Fibroblast of skin of scalp (primary cell): Measurements from ENCODE around the gene CCDC30. TPM values are rescaled to one million over a fixed set of nuclear protein-coding genes. Genes with fewer than 3 reads are reported as not detected.
A peak's percentile ranks its signal among the peaks of the same experiment; 100 is the strongest.

Experiments used
- DNase-seq: peaks from one replicate; pipeline ENCODE4 v3.0.0-alpha.2; 2013
- polyA plus RNA-seq, 2 experiments: library from polyadenylated mRNA; unstranded; fragments of 120-200 nt; gene quantifications; one replicate each; pipeline ENCODE4 v1.2.1, GENCODE V29; 2013; ENCODE audit not compliant: insufficient read length in 2 of 2

Gene CCDC30
- polyA plus RNA-seq (2013, experiment 1 of 2; ENCODE audit: insufficient read length): 0.81 TPM
- polyA plus RNA-seq (2013, experiment 2 of 2; ENCODE audit: insufficient read length): 0.86 TPM

DNA sequence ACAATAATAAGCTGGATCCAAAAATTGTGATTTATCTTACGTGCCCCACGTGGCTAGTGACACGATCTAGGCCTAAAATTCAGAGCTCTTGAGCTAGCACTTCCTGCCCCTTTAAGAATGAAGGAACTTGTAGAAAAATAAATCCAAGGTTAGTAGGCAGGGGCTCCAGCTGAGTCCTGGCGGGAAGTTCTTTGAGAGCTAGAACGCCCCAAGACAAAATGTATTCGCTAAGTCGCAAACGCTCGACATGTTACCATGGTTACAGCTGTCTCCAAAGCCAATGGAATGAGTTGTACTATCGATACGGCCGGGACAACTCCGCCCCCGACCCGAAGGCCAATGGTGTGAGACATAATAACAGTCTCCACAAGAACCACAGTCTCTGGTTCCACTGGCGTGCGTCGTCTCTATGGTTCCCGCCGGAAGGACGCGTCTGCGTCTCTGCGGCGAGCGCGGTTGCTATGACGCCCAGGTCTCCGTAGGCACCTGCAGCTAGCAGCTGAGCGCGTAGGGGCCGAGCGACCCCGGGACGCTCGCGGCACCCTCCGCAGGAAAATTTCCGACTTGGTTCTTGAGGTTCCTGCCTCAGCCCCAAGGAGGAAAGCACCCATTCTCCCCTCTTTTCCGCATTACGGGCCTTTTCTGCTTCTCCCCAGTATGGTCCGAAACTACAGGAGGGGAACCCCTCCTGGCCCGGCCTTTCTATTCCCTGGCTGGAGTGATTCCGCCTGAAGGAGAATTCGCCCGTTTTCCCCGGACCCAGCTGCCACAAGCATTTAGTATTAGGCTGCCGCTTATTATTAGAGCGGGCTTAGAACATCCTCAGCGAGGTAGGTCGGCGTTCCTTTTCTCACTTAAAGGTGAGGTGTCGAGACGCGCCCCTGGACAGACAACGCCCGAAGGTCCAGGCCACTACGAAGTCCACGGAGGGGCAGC, at the start of gene CCDC30:
Gene CCDC30 (plus strand): TSS at position 459 of the 936 bp plus-strand sequence. CDS start 17,266 bp downstream, outside the sequence.
- DNase-seq: peak; percentile 98

- DNase-seq: no peak
Observed at GRCh38 chr1:42414551-42415496, 48.3 kb upstream of the CCDC30 start.

GRCh38 chr1:42417166-42417565, 45.9 kb upstream of the CCDC30 start:
- no peak for DNase-seq

GRCh38 chr1:42418516-42418915, 44.6 kb upstream of the CCDC30 start:
- no peak for DNase-seq

- no peak for DNase-seq
Observed at GRCh38 chr1:42419126-42419821, 43.8 kb upstream of the CCDC30 start.

- no peak for DNase-seq
Observed at GRCh38 chr1:42420121-42420520, 43.0 kb upstream of the CCDC30 start.

DNA sequence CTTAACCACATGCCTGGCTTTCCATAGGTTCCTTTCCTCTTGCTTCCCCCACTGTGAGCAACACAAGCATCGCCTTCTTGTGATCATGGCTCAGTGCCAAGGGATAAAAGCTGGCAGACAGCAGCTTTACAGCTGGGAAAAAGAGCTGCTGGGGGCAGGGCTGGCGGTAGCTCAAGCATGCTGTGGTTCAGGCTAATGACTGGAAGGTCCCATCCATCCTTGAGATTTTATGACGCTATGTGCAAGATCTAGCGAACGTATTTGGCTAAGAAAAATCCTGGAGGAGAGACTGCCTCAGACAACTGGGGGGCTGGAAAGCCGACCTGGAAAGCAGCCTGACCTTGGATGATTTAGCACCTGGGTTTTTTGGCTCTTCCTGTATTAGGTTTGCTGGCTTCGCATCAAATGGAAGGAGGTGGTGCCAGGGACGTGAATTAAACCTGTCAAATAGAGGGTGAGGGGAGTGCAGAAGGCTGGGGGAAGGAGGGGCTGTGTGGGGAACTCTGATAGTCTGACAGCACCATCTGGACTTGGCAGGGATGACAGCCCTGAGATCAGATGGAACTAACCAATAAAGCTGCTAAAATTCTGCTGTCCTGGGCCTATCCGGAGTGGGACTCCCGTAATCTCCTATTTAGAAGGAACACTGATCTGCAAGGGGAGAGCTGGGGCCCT, 42.0 kb upstream of the CCDC30 start:
- peak; percentile 92 for DNase-seq

- peak; percentile 56 for DNase-seq
Observed at GRCh38 chr1:42422737-42423136, 40.3 kb upstream of the CCDC30 start.

- DNase-seq: no peak
Observed at GRCh38 chr1:42423681-42424080, 39.4 kb upstream of the CCDC30 start.

GRCh38 chr1:42424201-42424600, 38.9 kb upstream of the CCDC30 start:
- peak; percentile 16 for DNase-seq

DNA sequence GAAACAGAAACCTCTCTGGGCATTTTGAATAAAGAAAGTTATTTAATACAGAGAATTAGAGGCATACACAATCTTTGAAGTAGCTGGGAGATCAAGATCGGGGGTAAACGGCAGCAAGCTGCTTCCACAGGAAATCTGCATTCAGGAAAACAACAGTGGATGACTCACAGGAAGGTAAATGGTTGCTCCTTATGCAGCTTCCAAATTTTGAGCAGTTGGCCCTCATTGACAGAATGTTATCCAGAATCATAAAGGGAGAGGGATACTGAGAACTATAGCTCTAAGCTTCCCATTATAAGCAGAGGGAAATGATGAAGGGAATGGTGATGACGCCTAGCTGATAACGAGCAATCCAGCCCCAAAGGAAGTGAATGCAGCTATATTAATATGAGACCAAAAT, 35.8 kb upstream of the CCDC30 start:
- DNase-seq: no peak

DNA sequence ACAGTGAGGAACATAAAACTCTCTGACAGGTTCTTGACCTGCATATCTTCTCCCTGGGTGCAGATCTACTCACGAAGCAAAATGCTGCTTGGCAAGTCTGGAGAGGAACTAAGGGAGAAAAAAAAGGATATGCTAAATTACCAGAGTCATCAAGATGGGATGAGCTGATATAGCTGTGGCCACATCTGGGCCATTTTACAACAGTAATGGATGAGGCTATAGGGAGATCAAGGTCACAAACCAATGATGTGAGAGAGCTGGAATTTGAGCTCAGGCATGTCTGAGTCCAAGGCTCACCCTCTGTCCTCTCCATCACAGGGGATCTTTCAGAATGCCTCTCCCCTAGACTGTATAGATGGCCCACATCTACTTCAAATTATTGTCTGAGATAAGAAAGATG, 33.5 kb upstream of the CCDC30 start:
- no peak for DNase-seq

GRCh38 chr1:42430286-42431135, 32.6 kb upstream of the CCDC30 start:
- DNase-seq: no peak

GRCh38 chr1:42431514-42431913, 31.6 kb upstream of the CCDC30 start:
- DNase-seq: no peak

DNA sequence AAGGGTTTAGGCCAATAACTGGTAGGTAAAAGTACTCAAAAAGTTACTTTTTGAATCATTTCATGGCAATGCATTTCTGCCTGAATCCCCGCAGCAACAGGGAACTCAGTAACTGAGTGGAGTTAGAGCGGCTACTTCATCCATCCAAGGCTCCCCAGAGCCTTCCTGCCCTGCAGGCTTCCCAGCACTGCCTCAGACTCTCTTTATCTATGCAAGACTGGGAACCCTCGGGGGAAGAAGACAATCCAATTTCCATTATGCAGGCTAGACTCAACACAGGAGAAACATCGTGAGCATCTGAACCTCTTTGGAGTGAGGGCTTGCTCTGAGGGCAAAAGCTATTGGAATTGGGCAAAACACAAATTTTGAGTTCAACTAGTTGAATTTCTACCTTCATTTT, 30.4 kb upstream of the CCDC30 start:
- DNase-seq: no peak

DNA sequence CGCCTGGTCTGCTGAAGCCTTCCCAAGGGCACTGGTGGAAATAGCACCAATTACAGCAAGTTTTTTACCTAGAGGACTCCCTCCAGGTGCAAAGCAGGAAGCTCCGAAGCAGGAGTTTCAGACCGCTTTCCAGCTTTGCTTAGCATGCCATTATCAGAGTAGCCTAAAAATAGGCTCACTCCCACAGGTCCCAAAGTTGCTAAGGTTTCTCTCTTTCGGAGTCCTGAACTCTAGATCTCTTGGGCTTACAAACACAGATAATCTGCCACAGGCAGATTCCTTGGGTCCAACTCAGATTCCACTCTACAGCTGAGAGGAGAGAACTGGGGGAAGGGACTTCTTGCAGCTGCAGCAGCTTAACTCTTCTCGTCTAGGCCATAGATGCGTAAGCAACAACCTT, 29.7 kb upstream of the CCDC30 start:
- DNase-seq: no peak

DNA sequence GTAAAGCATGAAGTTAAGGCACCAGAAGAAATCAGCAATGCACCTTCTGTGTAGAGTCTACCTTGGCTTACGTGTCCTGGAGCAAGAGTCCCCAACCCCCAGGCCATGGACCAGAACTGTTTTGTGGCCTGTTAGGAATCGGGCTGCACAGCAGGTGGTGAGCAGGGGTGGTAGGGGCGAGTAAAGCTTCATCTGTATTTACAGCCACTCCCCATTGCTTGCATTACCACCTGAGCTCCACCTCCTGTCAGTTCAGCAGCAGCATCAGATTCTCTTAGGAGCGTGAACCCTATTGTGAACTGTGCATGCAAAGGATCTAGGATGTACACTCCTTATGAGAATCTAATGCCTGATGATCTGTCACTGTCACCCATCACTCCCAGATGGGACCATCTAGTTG, 28.7 kb upstream of the CCDC30 start:
- no peak for DNase-seq

- peak; percentile 65 for DNase-seq
Observed at GRCh38 chr1:42439940-42440339, 23.1 kb upstream of the CCDC30 start.

DNA sequence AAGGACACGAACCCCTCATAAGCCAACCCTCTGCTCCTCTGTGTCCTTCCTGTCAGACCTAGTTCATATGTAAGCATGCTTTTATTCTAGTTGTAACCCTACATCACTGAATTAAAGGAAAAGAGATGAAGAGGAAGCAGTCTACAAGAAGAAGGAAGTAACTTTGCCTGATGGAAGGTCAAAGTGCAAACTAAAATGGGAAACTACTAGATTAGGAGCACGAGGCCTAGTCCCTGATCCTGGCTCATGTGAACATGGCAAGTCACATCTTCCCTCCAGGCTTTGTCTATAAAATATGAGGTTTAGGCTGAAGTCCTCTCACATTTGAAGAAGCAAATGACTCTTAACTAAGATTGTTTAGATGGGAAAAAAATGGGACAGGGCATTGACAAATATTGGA, 20.4 kb upstream of the CCDC30 start:
- DNase-seq: no peak

DNA sequence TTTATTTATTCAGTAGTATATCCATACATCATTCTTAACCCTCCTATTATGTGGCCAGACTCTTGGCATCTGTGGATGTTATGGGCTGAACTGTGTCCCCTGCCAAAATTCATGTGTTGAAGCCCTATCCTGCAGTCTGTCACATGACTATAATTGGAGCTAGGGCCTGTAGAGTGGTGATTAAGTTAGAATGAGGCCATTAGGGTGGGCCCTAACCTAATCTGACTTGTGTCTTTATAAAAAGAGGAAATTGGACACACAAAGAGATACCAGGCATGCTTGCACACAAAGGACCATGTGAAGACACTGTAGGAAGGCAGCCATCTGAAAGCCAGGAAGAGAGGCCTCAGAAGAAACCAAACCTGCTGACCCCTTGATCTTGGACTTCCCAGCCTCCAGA, 13.8 kb upstream of the CCDC30 start:
- no peak for DNase-seq

DNA sequence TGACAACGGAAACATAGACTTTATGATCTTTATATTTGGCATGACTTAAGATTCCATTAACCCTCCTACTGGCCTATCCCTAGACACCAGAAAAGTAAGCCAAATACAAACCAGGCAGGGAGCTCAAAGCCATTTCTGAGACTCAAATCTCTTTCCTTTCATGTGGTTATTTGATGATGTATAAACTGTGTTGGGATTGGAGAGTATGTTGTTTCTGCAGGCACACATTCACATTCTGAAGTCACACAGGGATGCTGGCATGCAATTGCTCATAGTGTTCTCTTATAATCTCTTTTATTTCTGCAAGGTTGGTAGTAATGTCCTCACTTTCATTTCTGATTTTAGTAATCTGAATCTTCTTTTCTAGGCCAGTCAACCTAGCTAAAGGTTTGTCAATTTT, 13.0 kb upstream of the CCDC30 start:
- DNase-seq: no peak
